ENCODE measurements around the gene TENM4. TPM values are rescaled to one million over a fixed set of nuclear protein-coding genes. Genes with fewer than 3 reads are reported as not detected.

The TENM4 gene
- polyA plus RNA-seq, 3 donors: 0.31 to 1.7 TPM; not detected in 1

DNA sequence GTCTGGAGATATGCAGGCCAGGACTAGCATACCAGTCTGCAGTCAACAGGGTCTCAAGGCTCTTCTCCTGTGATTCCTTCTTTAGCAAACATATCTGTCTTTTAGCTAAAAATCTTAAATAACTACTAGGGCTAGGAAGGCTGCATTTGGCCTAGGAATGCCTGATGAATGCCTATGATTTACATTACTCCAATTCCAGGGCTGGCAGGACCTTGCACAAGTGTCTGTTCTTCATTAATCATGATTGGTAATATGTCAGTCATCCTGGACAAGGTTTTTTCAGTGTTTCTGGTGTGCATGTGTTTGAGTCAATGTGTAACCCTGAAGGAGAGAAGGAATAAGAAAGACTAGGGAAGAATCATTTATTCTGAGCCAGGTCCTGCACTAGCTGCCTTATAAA is 585.7 kb downstream of the TENM4 start:
- Histone ChIP-seq H3K9ac (ENCODE audit: insufficient read depth, low read length, poor library complexity, severe bottlenecking) (no peak overlapping the region), H3K4me3 (replicated peaks in 1 of 3; ENCODE audit: low read depth in 2 of 3, low read length in 3 of 3) (no peak overlapping the region), H3K4me1 (ENCODE audit: control insufficient read depth in 1 of 2, insufficient read depth in 2 of 2, low read length in 2 of 2) (peaks cover 19 to 20% of the 10 kb centered on the region in 2 donors), H4K20me1 (ENCODE audit: insufficient read depth, low read length) (no peaks in the 10 kb centered on the region), H3K27me3 (ENCODE audit: control insufficient read depth in 2 of 2, insufficient read depth in 2 of 2, low read length in 2 of 2) (peaks cover 7 to 18% of the 10 kb centered on the region in 2 donors), H3K9me3 (replicated peaks in 1 of 2; ENCODE audit: control insufficient read depth in 1 of 2, insufficient read depth in 1 of 2, low read length in 2 of 2) (no peaks in the 10 kb centered on the region), H3K79me2 (ENCODE audit: insufficient read depth, low read length) (no peaks in the 10 kb centered on the region), H3K4me2 (replicated peaks; ENCODE audit: extremely low read depth, low read length, poor library complexity, severe bottlenecking) (no peak overlapping the region), H3K27ac (ENCODE audit: low read depth in 1 of 2, low read length in 2 of 2) (no peak overlapping the region), H2AFZ (ENCODE audit: insufficient read depth, low read depth, low read length, poor library complexity, severe bottlenecking) (no peak overlapping the region), H3K36me3 (replicated peaks in 1 of 2; ENCODE audit: control insufficient read depth in 1 of 2, insufficient read depth in 2 of 2, low read length in 2 of 2) (no peaks in the 10 kb centered on the region)
- Mint-ChIP-seq H3K36me3 (no peaks in the 10 kb centered on the region), H3K4me1 (peaks cover 6% of the 10 kb centered on the region), H3K27ac (no peak overlapping the region), H3K9me3 (no peaks in the 10 kb centered on the region), H3K4me3 (no peak overlapping the region), H3K27me3 (ENCODE audit: low read depth in 3 of 3) (peaks cover 12 to 18% (median 14%) of the 10 kb centered on the region in 3 donors)
- no peak for DNase-seq
- TF ChIP-seq, protein P1, sequence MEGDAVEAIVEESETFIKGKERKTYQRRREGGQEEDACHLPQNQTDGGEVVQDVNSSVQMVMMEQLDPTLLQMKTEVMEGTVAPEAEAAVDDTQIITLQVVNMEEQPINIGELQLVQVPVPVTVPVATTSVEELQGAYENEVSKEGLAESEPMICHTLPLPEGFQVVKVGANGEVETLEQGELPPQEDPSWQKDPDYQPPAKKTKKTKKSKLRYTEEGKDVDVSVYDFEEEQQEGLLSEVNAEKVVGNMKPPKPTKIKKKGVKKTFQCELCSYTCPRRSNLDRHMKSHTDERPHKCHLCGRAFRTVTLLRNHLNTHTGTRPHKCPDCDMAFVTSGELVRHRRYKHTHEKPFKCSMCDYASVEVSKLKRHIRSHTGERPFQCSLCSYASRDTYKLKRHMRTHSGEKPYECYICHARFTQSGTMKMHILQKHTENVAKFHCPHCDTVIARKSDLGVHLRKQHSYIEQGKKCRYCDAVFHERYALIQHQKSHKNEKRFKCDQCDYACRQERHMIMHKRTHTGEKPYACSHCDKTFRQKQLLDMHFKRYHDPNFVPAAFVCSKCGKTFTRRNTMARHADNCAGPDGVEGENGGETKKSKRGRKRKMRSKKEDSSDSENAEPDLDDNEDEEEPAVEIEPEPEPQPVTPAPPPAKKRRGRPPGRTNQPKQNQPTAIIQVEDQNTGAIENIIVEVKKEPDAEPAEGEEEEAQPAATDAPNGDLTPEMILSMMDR (IDR thresholded peaks at IDR 0.05): no peak
- intact Hi-C loops (cut with micrococcal nuclease): no loop called here

DNA sequence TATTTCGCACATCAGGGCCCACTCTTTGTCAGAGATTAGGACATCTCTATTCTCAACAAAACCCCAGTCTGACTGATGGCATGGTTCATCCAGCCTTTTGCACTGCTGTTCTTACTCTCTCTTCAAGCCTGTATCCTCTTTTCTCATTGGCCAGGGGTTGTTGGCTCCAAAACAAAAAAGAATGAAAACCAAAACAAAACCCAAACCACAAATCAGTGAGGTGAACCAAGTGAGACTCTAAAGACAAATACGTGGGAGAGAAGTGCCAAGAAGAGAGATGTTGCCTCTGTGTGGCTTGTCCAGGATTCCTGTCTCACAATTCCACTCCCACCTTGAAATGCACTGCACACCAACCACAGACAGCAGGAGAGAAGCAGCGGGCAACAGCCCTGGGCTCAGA is 587.3 kb downstream of the TENM4 start:
- WGBS (ENCODE audit: insufficient coverage): 100% methylated on average over 1 of the region's 3 CpGs
- Histone ChIP-seq H4K20me1 (ENCODE audit: insufficient read depth, low read length) (no peaks in the 10 kb centered on the region), H3K4me2 (replicated peaks; ENCODE audit: extremely low read depth, low read length, poor library complexity, severe bottlenecking) (no peak overlapping the region), H3K27me3 (ENCODE audit: control insufficient read depth in 2 of 2, insufficient read depth in 2 of 2, low read length in 2 of 2) (peaks cover 9 to 22% of the 10 kb centered on the region in 2 donors), H3K79me2 (ENCODE audit: insufficient read depth, low read length) (no peaks in the 10 kb centered on the region), H3K9ac (ENCODE audit: insufficient read depth, low read length, poor library complexity, severe bottlenecking) (no peak overlapping the region), H3K27ac (ENCODE audit: low read depth in 1 of 2, low read length in 2 of 2) (no peak overlapping the region), H3K4me1 (ENCODE audit: control insufficient read depth in 1 of 2, insufficient read depth in 2 of 2, low read length in 2 of 2) (peaks cover 19 to 20% of the 10 kb centered on the region in 2 donors), H3K4me3 (replicated peaks in 1 of 3; ENCODE audit: low read depth in 2 of 3, low read length in 3 of 3) (no peak overlapping the region), H2AFZ (ENCODE audit: insufficient read depth, low read depth, low read length, poor library complexity, severe bottlenecking) (no peak overlapping the region), H3K9me3 (replicated peaks in 1 of 2; ENCODE audit: control insufficient read depth in 1 of 2, insufficient read depth in 1 of 2, low read length in 2 of 2) (no peaks in the 10 kb centered on the region), H3K36me3 (replicated peaks in 1 of 2; ENCODE audit: control insufficient read depth in 1 of 2, insufficient read depth in 2 of 2, low read length in 2 of 2) (no peaks in the 10 kb centered on the region)
- H3K36me3 Mint-ChIP-seq: no peaks in the 10 kb centered on the region
- no peak overlapping the region for H3K27ac Mint-ChIP-seq
- DNase-seq: no peak
- H3K4me1 Mint-ChIP-seq: peaks cover 6% of the 10 kb centered on the region
- no peak overlapping the region for H3K4me3 Mint-ChIP-seq
- TF ChIP-seq, protein P1 (IDR thresholded peaks at IDR 0.05): no peak
- intact Hi-C loops (cut with micrococcal nuclease): no loop called here
- no peaks in the 10 kb centered on the region for H3K9me3 Mint-ChIP-seq
- peaks cover 10 to 23% (median 14%) of the 10 kb centered on the region in 3 donors for H3K27me3 Mint-ChIP-seq (ENCODE audit: low read depth in 3 of 3)

Data from CD14-positive monocyte (primary cell).